Measurements from ENCODE around the gene GP2.

DNA sequence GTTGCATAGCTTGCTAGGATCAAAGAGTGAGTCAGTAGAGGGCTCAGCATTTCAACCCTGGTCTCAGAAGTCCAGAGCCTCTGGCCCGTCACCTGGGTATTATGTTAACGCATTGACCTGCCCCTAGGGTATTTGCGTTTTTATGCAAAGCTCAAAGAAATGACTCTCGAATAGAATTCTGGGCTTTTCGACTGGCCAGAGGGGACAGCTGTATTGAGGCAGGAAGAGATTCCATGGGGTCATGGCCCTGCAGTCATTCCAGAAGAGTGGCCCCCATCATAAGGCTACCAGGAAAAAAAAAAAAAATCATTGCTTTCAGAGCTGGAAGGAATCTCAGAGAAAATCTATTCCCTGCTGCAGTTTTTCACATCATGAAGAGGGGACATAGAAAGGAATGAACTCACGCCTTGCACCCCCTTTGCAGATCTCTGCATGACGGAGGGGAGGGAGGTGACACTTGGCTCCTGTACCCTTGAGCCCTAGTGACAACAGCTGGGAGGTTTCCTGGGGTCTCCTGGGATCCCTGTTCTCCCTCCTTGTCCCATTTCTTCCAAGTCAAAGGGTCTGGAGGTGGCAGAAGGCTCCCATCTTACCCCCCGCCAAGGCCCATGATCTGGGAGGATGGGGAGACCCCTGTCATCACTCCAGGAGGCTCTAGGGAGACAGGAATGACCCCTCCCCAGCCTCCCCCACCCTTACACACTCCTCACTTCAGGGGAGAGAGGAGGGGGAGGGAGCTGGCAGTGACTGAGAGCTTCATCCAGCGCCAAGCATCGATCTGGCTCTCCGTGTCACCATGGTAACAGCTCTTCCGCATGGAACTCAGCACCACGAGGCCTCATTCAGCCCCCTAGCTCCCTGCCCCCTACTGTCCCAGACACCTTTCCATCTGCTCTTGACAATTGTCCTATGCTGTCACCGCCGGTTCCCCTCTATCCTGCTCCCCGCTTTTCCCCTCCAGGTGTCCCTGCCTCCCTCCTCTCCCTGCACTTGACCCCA, 35.8 kb downstream of the GP2 start:
- no peak for TF ChIP-seq POLR2A (IDR thresholded peaks at IDR 0.05; ENCODE audit: low read depth, low read length)
- TF ChIP-seq, protein P1, sequence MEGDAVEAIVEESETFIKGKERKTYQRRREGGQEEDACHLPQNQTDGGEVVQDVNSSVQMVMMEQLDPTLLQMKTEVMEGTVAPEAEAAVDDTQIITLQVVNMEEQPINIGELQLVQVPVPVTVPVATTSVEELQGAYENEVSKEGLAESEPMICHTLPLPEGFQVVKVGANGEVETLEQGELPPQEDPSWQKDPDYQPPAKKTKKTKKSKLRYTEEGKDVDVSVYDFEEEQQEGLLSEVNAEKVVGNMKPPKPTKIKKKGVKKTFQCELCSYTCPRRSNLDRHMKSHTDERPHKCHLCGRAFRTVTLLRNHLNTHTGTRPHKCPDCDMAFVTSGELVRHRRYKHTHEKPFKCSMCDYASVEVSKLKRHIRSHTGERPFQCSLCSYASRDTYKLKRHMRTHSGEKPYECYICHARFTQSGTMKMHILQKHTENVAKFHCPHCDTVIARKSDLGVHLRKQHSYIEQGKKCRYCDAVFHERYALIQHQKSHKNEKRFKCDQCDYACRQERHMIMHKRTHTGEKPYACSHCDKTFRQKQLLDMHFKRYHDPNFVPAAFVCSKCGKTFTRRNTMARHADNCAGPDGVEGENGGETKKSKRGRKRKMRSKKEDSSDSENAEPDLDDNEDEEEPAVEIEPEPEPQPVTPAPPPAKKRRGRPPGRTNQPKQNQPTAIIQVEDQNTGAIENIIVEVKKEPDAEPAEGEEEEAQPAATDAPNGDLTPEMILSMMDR (conservative IDR thresholded peaks at IDR 0.05; ENCODE audit: low read depth, low read length): no peak
- no peak for TF ChIP-seq SMC3 (IDR thresholded peaks at IDR 0.05; ENCODE audit: low read depth, low read length)
- no peak for TF ChIP-seq RCOR1 (IDR thresholded peaks at IDR 0.05; ENCODE audit: insufficient replicate concordance, low read length)
- no peak for TF ChIP-seq RAD21 (IDR thresholded peaks at IDR 0.05; ENCODE audit: low read length)
- no peak for TF ChIP-seq CEBPB (IDR thresholded peaks at IDR 0.05; ENCODE audit: low read depth, low read length)
- TF ChIP-seq RFX5 (IDR thresholded peaks at IDR 0.05; ENCODE audit: low read depth, low read length): no peak
- TF ChIP-seq, protein P2, sequence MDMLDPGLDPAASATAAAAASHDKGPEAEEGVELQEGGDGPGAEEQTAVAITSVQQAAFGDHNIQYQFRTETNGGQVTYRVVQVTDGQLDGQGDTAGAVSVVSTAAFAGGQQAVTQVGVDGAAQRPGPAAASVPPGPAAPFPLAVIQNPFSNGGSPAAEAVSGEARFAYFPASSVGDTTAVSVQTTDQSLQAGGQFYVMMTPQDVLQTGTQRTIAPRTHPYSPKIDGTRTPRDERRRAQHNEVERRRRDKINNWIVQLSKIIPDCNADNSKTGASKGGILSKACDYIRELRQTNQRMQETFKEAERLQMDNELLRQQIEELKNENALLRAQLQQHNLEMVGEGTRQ (IDR thresholded peaks at IDR 0.05; ENCODE audit: low read depth, low read length): no peak
- no peak for TF ChIP-seq MXI1 (IDR thresholded peaks at IDR 0.05; ENCODE audit: borderline replicate concordance, low read depth, low read length)
- TF ChIP-seq MAFK (IDR thresholded peaks at IDR 0.05; ENCODE audit: low read depth, low read length): no peak
